Neural cell (in vitro differentiated cells): Measurements from ENCODE around the gene RHOC. TPM values are rescaled to one million over a fixed set of nuclear protein-coding genes. Genes with fewer than 3 reads are reported as not detected.

Experiments used
- H2AFZ ChIP-seq: fragments of 200-600, 300-800 bp; sonication (generic), shearing (Covaris generic); 2 replicates; pipeline ENCODE4 v1.6.0; 2014; ENCODE audit warnings: low read depth, mild to moderate bottlenecking, antibody characterized with exemption, low read length, moderate library complexity
- H3F3A ChIP-seq: fragments of 200-600 bp; shearing (Covaris generic); 2 replicates; pipeline ENCODE4 v1.6.1; 2016; ENCODE audit warnings: mild to moderate bottlenecking, moderate library complexity, mixed read lengths, antibody characterized with exemption, low read length; ENCODE audit not compliant: insufficient read depth, poor library complexity, severe bottlenecking
- H3K27ac ChIP-seq: fragments of 200-600, 300-800 bp; sonication (generic), shearing (Covaris generic); 2 replicates; pipeline ENCODE4 v1.5.1; 2014; ENCODE audit warnings: mild to moderate bottlenecking, low read length, moderate library complexity
- H3K27me3 ChIP-seq: fragments of 300-800, 200-600 bp; sonication (generic), shearing (Covaris generic); 2 replicates; pipeline ENCODE4 v1.6.0; 2014; ENCODE audit warnings: mild to moderate bottlenecking, low read depth, low read length, moderate library complexity; ENCODE audit not compliant: insufficient read depth
- H3K36me3 ChIP-seq: fragments of 300-800, 200-600 bp; sonication (generic), shearing (Covaris generic); 2 replicates; pipeline ENCODE4 v1.5.1; 2014; ENCODE audit warnings: mild to moderate bottlenecking, antibody characterized with exemption, low read length, moderate library complexity; ENCODE audit not compliant: insufficient read depth
- H3K4me2 ChIP-seq: fragments of 300-800, 200-600 bp; sonication (generic), shearing (Covaris generic); 2 replicates; pipeline ENCODE4 v1.6.0; 2014; ENCODE audit warnings: mild to moderate bottlenecking, low read length
- H3K4me3 ChIP-seq: fragments of 300-800, 200-600 bp; sonication (generic), shearing (Covaris generic); 2 replicates; pipeline ENCODE4 v1.5.1; 2014; ENCODE audit warnings: mild to moderate bottlenecking, low read length, moderate library complexity
- H3K79me2 ChIP-seq: fragments of 200-600 bp; shearing (Covaris generic); replicated peaks from 2 replicates; pipeline ENCODE4 v1.6.0; 2014; ENCODE audit warnings: mild to moderate bottlenecking, low read length, moderate library complexity; ENCODE audit not compliant: insufficient read depth
- H3K9ac ChIP-seq: fragments of 300-800, 200-600 bp; sonication (generic), shearing (Covaris generic); 2 replicates; pipeline ENCODE4 v1.6.1; 2016; ENCODE audit warnings: mild to moderate bottlenecking, low read length, mixed read lengths
- H3K9me2 ChIP-seq: fragments of 200-600 bp; shearing (Covaris generic); 2 replicates; pipeline ENCODE4 v1.6.1; 2016; ENCODE audit warnings: mild to moderate bottlenecking, low read length, mixed read lengths; ENCODE audit not compliant: insufficient read depth
- H3K9me3 ChIP-seq: fragments of 200-600, 300-800 bp; sonication (generic), shearing (Covaris generic); 2 replicates; pipeline ENCODE4 v1.6.1; 2016; ENCODE audit warnings: mild to moderate bottlenecking, mixed run types, low read length, moderate library complexity, mixed read lengths
- H4K20me1 ChIP-seq: fragments of 200-600 bp; shearing (Covaris generic); 2 replicates; pipeline ENCODE4 v1.6.1; 2016; ENCODE audit warnings: mild to moderate bottlenecking, mixed run types; ENCODE audit not compliant: insufficient read depth
- EP300 ChIP-seq: fragments of 450-650 bp; conservative IDR thresholded peaks from 2 replicates; pipeline ENCODE4 v1.6.1; 2014; ENCODE audit warnings: antibody characterized with exemption, mild to moderate bottlenecking, moderate library complexity; ENCODE audit not compliant: poor library complexity, severe bottlenecking
- EZH2 ChIP-seq: fragments of 200-600, 300-800 bp; shearing (Covaris generic), sonication (generic); IDR thresholded peaks from 2 replicates; pipeline ENCODE4 v1.6.1; 2014; ENCODE audit warnings: antibody characterized with exemption, low read length, borderline replicate concordance, mild to moderate bottlenecking; ENCODE audit not compliant: insufficient read depth, poor library complexity, severe bottlenecking
- MXI1 ChIP-seq: fragments of 450-650 bp; conservative IDR thresholded peaks from 2 replicates; pipeline ENCODE4 v1.6.1; 2014; ENCODE audit warnings: antibody characterized with exemption, mild to moderate bottlenecking; ENCODE audit not compliant: poor library complexity, severe bottlenecking
- POLR2AphosphoS5 ChIP-seq: IDR thresholded peaks from 2 replicates; pipeline ENCODE4 v1.6.1; 2012
- RAD21 ChIP-seq: fragments of 450-650 bp; conservative IDR thresholded peaks from 2 replicates; pipeline ENCODE4 v1.6.1; 2014; ENCODE audit warnings: antibody characterized with exemption, mild to moderate bottlenecking, moderate library complexity
- REST ChIP-seq: IDR thresholded peaks from 2 replicates; pipeline ENCODE4 v1.6.1; 2012; ENCODE audit warnings: borderline replicate concordance
- SMC3 ChIP-seq: fragments of 450-650 bp; conservative IDR thresholded peaks from 2 replicates; pipeline ENCODE4 v1.6.1; 2014; ENCODE audit warnings: antibody characterized with exemption, mild to moderate bottlenecking, moderate library complexity; ENCODE audit not compliant: poor library complexity
- TAF1 ChIP-seq: IDR thresholded peaks from 2 replicates; pipeline ENCODE4 v1.6.1; 2012; ENCODE audit warnings: low read depth
- polyA plus RNA-seq: library from polyadenylated mRNA; depleted of rRNA; stranded (reverse); fragments of >200 nt; gene quantifications from 2 replicates; pipeline ENCODE4 v1.2.3, GENCODE V29; 2014
- TF ChIP-seq, protein P1 (sequence below): fragments of 450-650 bp; IDR thresholded peaks from 2 replicates; pipeline ENCODE4 v1.5.1; 2014; ENCODE audit warnings: antibody characterized with exemption, mild to moderate bottlenecking, moderate library complexity; ENCODE audit not compliant: poor library complexity, severe bottlenecking

Gene RHOC
- polyA plus RNA-seq, 1 donor from 2014 or later, result 5.0 TPM

DNA sequence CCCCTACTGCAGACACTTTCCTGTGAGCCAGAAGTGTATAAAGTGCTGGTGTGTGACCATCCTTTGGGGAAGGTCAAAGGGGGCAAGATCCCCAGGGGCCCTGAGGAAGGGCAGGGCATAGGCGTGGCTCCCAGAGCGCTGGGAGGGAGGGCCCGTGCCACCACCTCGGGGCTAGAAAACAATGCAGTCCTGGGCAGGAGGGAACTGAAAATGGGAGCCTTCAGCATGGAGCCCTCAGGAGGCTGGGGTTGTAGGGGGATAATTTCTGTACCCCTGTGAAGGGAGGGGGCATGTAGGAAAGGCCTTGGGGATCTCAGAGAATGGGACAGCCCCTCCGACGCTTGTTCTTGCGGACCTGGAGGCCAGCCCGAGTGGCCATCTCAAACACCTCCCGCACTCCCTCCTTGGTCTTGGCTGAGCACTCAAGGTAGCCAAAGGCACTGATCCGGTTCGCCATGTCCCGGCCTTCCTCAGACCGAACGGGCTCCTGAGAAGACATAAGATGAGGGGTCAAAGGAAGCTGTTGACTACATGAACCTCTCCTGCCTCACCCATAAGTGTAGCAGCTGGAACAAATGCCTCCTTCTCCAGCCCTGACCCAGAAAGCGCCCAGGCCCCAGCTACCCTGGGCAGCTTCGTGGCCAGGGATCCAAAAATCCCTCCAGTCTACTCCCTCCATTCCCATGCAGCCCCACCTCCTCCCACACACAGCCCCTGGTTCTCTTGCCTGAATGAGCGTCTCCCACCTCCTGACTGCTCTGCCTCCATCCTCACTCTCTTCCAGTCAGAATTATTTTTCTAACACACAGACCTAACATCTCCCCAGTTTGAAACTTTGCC lies 5.5 kb downstream of the RHOC start:
- H2AFZ ChIP-seq, result no peak overlapping the region
- H3K27ac ChIP-seq, result no peak overlapping the region
- no peak overlapping the region for H3K4me3 ChIP-seq
- no peaks in the 10 kb centered on the region for H4K20me1 ChIP-seq
- TF ChIP-seq RAD21, result no peak
- TF ChIP-seq, protein P1, sequence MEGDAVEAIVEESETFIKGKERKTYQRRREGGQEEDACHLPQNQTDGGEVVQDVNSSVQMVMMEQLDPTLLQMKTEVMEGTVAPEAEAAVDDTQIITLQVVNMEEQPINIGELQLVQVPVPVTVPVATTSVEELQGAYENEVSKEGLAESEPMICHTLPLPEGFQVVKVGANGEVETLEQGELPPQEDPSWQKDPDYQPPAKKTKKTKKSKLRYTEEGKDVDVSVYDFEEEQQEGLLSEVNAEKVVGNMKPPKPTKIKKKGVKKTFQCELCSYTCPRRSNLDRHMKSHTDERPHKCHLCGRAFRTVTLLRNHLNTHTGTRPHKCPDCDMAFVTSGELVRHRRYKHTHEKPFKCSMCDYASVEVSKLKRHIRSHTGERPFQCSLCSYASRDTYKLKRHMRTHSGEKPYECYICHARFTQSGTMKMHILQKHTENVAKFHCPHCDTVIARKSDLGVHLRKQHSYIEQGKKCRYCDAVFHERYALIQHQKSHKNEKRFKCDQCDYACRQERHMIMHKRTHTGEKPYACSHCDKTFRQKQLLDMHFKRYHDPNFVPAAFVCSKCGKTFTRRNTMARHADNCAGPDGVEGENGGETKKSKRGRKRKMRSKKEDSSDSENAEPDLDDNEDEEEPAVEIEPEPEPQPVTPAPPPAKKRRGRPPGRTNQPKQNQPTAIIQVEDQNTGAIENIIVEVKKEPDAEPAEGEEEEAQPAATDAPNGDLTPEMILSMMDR, result no peak
- TF ChIP-seq REST, result no peak
- TF ChIP-seq SMC3, result no peak
- no peak for TF ChIP-seq TAF1
- no peak for TF ChIP-seq EP300
- TF ChIP-seq POLR2AphosphoS5, result no peak
- no peak for TF ChIP-seq EZH2
- H3K9ac ChIP-seq, result no peak overlapping the region
- no peaks in the 10 kb centered on the region for H3K9me3 ChIP-seq
- H3K4me2 ChIP-seq, result no peak overlapping the region
- H3K36me3 ChIP-seq, result no peaks in the 10 kb centered on the region
- peaks cover under 1% of the 10 kb centered on the region for H3K27me3 ChIP-seq
- no peaks in the 10 kb centered on the region for H3K9me2 ChIP-seq
- no peaks in the 10 kb centered on the region for H3F3A ChIP-seq
- no peaks in the 10 kb centered on the region for H3K79me2 ChIP-seq

DNA sequence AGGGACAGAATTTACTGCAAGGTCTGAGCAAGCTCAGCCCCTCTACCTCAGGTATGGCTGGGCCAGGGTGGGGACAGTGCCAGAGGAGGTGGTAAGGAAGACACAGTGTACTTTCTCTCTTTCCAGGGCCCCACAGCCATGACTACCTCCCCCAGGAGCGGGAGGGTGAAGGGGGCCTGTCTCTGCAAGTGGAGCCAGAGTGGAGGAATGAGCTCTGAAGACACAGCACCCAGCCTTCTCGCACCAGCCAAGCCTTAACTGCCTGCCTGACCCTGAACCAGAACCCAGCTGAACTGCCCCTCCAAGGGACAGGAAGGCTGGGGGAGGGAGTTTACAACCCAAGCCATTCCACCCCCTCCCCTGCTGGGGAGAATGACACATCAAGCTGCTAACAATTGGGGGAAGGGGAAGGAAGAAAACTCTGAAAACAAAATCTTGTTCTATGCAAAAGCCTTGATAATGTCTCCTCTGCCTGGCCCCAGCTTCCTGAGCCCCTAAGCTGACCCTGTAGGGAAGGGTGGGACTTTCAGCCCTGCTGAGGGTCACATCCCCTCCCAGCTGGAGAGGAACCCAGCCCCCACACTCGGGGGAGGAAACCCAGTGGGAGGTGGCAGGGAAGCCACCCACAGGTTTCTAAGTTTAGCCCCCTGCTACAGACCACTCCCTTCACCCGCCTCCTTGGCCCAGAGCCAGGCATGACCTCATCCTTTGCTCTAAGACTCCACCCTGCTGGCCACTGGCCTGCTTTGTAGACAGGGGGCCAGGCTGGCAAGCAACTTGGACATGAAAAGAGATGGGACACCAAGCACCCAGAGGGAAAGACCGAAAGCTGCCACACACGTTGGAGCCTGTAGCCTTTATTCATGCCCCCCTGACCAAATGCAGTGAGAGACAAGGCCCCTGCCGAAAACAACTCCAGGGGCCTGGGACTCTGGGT lies 6.4 kb downstream of the RHOC start:
- Histone ChIP-seq H3K79me2 (no peaks in the 10 kb centered on the region), H3K9me3 (no peaks in the 10 kb centered on the region), H3K27ac (no peak overlapping the region), H3K9me2 (no peaks in the 10 kb centered on the region), H4K20me1 (no peaks in the 10 kb centered on the region), H3F3A (no peaks in the 10 kb centered on the region), H3K9ac (no peak overlapping the region), H3K27me3 (no peaks in the 10 kb centered on the region), H3K4me3 (no peak overlapping the region), H2AFZ (no peak overlapping the region), H3K36me3 (no peaks in the 10 kb centered on the region), H3K4me2 (no peak overlapping the region)
- TF ChIP-seq MXI1, result no peak
- no peak for TF ChIP-seq TAF1
- no peak for TF ChIP-seq RAD21
- TF ChIP-seq POLR2AphosphoS5, result no peak
- TF ChIP-seq, protein P1, result no peak
- no peak for TF ChIP-seq SMC3
- TF ChIP-seq REST, result no peak
- no peak for TF ChIP-seq EZH2
- no peak for TF ChIP-seq EP300
